H1 (cell line): ENCODE data around the gene KIF26B. TPM values are rescaled to one million over a fixed set of nuclear protein-coding genes. Genes with fewer than 3 reads are reported as not detected.

Experiments
- KDM1A ChIP-seq: fragments of 200-600, 300-600 bp; sonication (generic); IDR thresholded peaks from 2 replicates; pipeline ENCODE4 v1.7.1; 2016; ENCODE audit warnings: mild to moderate bottlenecking, low read length, borderline replicate concordance
- polyA plus RNA-seq, 7 experiments: library from polyadenylated mRNA; depleted of rRNA in 3 of 7; stranded (reverse) in 5 of 7; unstranded in 2 of 7; fragments of >200 nt in 5 of 7; fragments of 200-250 nt in 2 of 7; gene quantifications; 1 replicate in 5 of 7; 2 replicates in 1 of 7; 4 replicates in 1 of 7; pipeline versions ENCODE4 v1.2.1 to v1.2.3, GENCODE V29; 2011 to 2013; ENCODE audit warnings: missing spikeins in 2 of 7, mixed read lengths in 2 of 7
- total RNA-seq: library from RNA; stranded (reverse); fragmentation: NEBNext Ultra II Directional; extraction: Animal tissue kit (Norgen Biotek cat#: 25700); gene quantifications from 2 replicates; pipeline ENCODE4 v1.2.1, GENCODE V29; 2021
- TF ChIP-seq, protein P1 (sequence below): IDR thresholded peaks from 2 replicates; pipeline ENCODE4 v1.6.1; 2011; ENCODE audit warnings: low read length, improper control_type of control experiment

Gene KIF26B
- total and polyA plus RNA-seq, 2 of the 8 experiments (the other 6 are each of a cell fraction or from before 2014, with no cell fraction given), result 0.06 to 0.28 TPM

DNA sequence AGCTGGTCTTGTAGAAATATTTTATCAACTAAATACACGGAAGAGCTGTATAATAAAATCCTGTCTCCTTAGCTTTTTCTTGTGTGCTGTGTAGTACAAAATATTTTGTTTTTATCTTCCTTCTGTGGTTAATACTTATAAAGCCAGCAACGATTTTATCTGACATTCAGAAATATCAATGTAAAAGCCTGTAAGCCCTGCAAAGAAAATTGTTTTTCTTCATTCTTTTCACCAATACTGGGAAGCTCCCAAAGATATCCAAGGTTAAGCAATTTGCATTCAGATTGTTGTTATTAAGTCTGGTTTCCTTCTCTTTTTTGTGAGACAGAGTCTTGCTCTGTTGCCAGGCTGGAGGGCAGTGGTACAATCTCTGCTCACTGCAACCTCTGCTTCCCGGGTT, 38.0 kb upstream of the KIF26B start (continued):
- TF ChIP-seq, protein P1, sequence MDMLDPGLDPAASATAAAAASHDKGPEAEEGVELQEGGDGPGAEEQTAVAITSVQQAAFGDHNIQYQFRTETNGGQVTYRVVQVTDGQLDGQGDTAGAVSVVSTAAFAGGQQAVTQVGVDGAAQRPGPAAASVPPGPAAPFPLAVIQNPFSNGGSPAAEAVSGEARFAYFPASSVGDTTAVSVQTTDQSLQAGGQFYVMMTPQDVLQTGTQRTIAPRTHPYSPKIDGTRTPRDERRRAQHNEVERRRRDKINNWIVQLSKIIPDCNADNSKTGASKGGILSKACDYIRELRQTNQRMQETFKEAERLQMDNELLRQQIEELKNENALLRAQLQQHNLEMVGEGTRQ, result no peak
- TF ChIP-seq KDM1A, result no peak
- TF ChIP-seq, all 59 proteins: peak for 0
